Measurements from ENCODE around the gene MYLK.

Gene MYLK

GRCh38 chr3:123663977-123664376 is 220.2 kb downstream of the MYLK start:
- H2AFZ ChIP-seq (ENCODE audit: low read length): no peak overlapping the region
- H3K27me3 ChIP-seq (ENCODE audit: insufficient read depth, low read length, poor library complexity, severe bottlenecking): no peaks in the 10 kb centered on the region
- no peak overlapping the region for H3K9ac ChIP-seq (ENCODE audit: low read depth, low read length, poor library complexity, severe bottlenecking)
- no peak overlapping the region for H3K4me2 ChIP-seq (ENCODE audit: low read depth, low read length, poor library complexity, severe bottlenecking)
- no peaks in the 10 kb centered on the region for H3K9me2 ChIP-seq (replicated peaks; ENCODE audit: low read depth, low read length)
- H3F3A ChIP-seq (ENCODE audit: low read depth): 0 out of 2 replicates have a peak, but pooled peaks cover 7% of the 10 kb centered on the region
- H3K4me3 ChIP-seq (ENCODE audit: low read length, poor library complexity, severe bottlenecking): no peak overlapping the region
- H3K4me1 ChIP-seq (ENCODE audit: insufficient read depth, low read length, poor library complexity, severe bottlenecking): peaks cover 22% of the 10 kb centered on the region
- no peaks in the 10 kb centered on the region; the same call in 1 of the 2 replicates for H3K36me3 ChIP-seq (ENCODE audit: insufficient read depth, low read length)
- no peaks in the 10 kb centered on the region for H4K20me1 ChIP-seq (ENCODE audit: insufficient read depth, low read length, poor library complexity, severe bottlenecking)
- H3K79me2 ChIP-seq (ENCODE audit: insufficient read depth, low read length): no peaks in the 10 kb centered on the region
- H3K9me3 ChIP-seq (ENCODE audit: insufficient read depth, low read depth, low read length): no peaks in the 10 kb centered on the region
- TF ChIP-seq EZH2phosphoT487 (IDR thresholded peaks at IDR 0.05; ENCODE audit: borderline replicate concordance): no peak
- no peak for TF ChIP-seq CTCF (conservative IDR thresholded peaks at IDR 0.05; ENCODE audit: low read length)

GRCh38 chr3:123661973-123662372 is 222.2 kb downstream of the MYLK start:
- no peak overlapping the region for H2AFZ ChIP-seq (ENCODE audit: low read length)
- H3K9me2 ChIP-seq (replicated peaks; ENCODE audit: low read depth, low read length): no peaks in the 10 kb centered on the region
- H3K79me2 ChIP-seq (ENCODE audit: insufficient read depth, low read length): no peaks in the 10 kb centered on the region
- H3K4me2 ChIP-seq (ENCODE audit: low read depth, low read length, poor library complexity, severe bottlenecking): no peak overlapping the region
- no peak overlapping the region for H3K4me3 ChIP-seq (ENCODE audit: low read length, poor library complexity, severe bottlenecking)
- H4K20me1 ChIP-seq (ENCODE audit: insufficient read depth, low read length, poor library complexity, severe bottlenecking): no peaks in the 10 kb centered on the region
- no peaks in the 10 kb centered on the region for H3F3A ChIP-seq (ENCODE audit: low read depth)
- no peaks in the 10 kb centered on the region; the same call in 1 of the 2 replicates for H3K36me3 ChIP-seq (ENCODE audit: insufficient read depth, low read length)
- H3K27me3 ChIP-seq (ENCODE audit: insufficient read depth, low read length, poor library complexity, severe bottlenecking): no peaks in the 10 kb centered on the region
- TF ChIP-seq EZH2phosphoT487 (IDR thresholded peaks at IDR 0.05; ENCODE audit: borderline replicate concordance) (no peak), CTCF (conservative IDR thresholded peaks at IDR 0.05; ENCODE audit: low read length) (no peak)
- H3K9ac ChIP-seq (ENCODE audit: low read depth, low read length, poor library complexity, severe bottlenecking): no peak overlapping the region
- H3K9me3 ChIP-seq (ENCODE audit: insufficient read depth, low read depth, low read length): peaks cover under 1% of the 10 kb centered on the region; the same call in 1 of the 2 replicates
- peaks cover 5% of the 10 kb centered on the region for H3K4me1 ChIP-seq (ENCODE audit: insufficient read depth, low read length, poor library complexity, severe bottlenecking)

GRCh38 chr3:123660900-123661299 is 223.2 kb downstream of the MYLK start:
- no peak for TF ChIP-seq EZH2phosphoT487 (IDR thresholded peaks at IDR 0.05; ENCODE audit: borderline replicate concordance)
- TF ChIP-seq CTCF (conservative IDR thresholded peaks at IDR 0.05; ENCODE audit: low read length): no peak
- no peaks in the 10 kb centered on the region for H3K4me1 ChIP-seq (ENCODE audit: insufficient read depth, low read length, poor library complexity, severe bottlenecking)
- no peak overlapping the region for H3K4me3 ChIP-seq (ENCODE audit: low read length, poor library complexity, severe bottlenecking)
- H3F3A ChIP-seq (ENCODE audit: low read depth): no peaks in the 10 kb centered on the region
- H3K9me2 ChIP-seq (replicated peaks; ENCODE audit: low read depth, low read length): no peaks in the 10 kb centered on the region
- H3K9ac ChIP-seq (ENCODE audit: low read depth, low read length, poor library complexity, severe bottlenecking): no peak overlapping the region
- H4K20me1 ChIP-seq (ENCODE audit: insufficient read depth, low read length, poor library complexity, severe bottlenecking): no peaks in the 10 kb centered on the region
- H3K36me3 ChIP-seq (ENCODE audit: insufficient read depth, low read length): no peaks in the 10 kb centered on the region; the same call in 1 of the 2 replicates
- H3K27me3 ChIP-seq (ENCODE audit: insufficient read depth, low read length, poor library complexity, severe bottlenecking): no peaks in the 10 kb centered on the region
- no peak overlapping the region for H2AFZ ChIP-seq (ENCODE audit: low read length)
- no peaks in the 10 kb centered on the region for H3K79me2 ChIP-seq (ENCODE audit: insufficient read depth, low read length)
- H3K4me2 ChIP-seq (ENCODE audit: low read depth, low read length, poor library complexity, severe bottlenecking): no peak overlapping the region
- H3K9me3 ChIP-seq (ENCODE audit: insufficient read depth, low read depth, low read length): peaks cover 3% of the 10 kb centered on the region; the same call in 1 of the 2 replicates

All from Loucy (cell line).